ENCODE data around the gene SETD2. TPM values are rescaled to one million over a fixed set of nuclear protein-coding genes. Genes with fewer than 3 reads are reported as not detected.

The SETD2 gene
- total RNA-seq, 1 experiment from 2014 or later, result 47.6 TPM

- no TSS peak for BruUV-seq (replicated peaks)
- Histone ChIP-seq H3K4me3 (ENCODE audit: low read depth, low read length) (peak overlapping the region; percentile 95), H3K27me3 (replicated peaks; ENCODE audit: control insufficient read depth, insufficient read depth, low read length) (no peaks in the 10 kb centered on the region), H3K4me1 (peaks cover 10% of the 10 kb centered on the region; the same call in 1 of the 2 replicates), H3K36me3 (ENCODE audit: control insufficient read depth, insufficient read depth, low read length) (no peaks in the 10 kb centered on the region), H3K9me3 (no peaks in the 10 kb centered on the region)
- POLR2A ChIA-PET, result no interaction called here
- no peak for DNase-seq
- TF ChIP-seq CTCF (IDR thresholded peaks at IDR 0.05; ENCODE audit: insufficient read depth in 1 of 2, low read depth in 1 of 2, low read length in 1 of 2, severe bottlenecking in 1 of 2, unreplicated experiment in 1 of 2), result no peak
- Mint-ChIP-seq H3K27ac (ENCODE audit: unreplicated experiment) (peak overlapping the region; percentile 81), H3K9me3 (ENCODE audit: unreplicated experiment) (no peaks in the 10 kb centered on the region), H3K36me3 (ENCODE audit: insufficient read depth, unreplicated experiment) (peaks cover 13% of the 10 kb centered on the region), H3K4me1 (ENCODE audit: low read depth, unreplicated experiment) (peaks cover 29% of the 10 kb centered on the region), H3K27me3 (ENCODE audit: insufficient read depth, unreplicated experiment) (no peaks in the 10 kb centered on the region), H3K4me3 (ENCODE audit: unreplicated experiment) (peak overlapping the region; percentile 78)
- CTCF ChIA-PET, result no interaction called here
- intact Hi-C loops (cut with micrococcal nuclease; ENCODE audit: unreplicated experiment), result loop anchor here (5.0 kb wide), 1 partner anchor 120 kb away; the partner anchor contains the start of genes KIF9 and KLHL18
These were observed 1.8 kb downstream of the SETD2 start for GRCh38 chr3:47161983-47162696.

DNA sequence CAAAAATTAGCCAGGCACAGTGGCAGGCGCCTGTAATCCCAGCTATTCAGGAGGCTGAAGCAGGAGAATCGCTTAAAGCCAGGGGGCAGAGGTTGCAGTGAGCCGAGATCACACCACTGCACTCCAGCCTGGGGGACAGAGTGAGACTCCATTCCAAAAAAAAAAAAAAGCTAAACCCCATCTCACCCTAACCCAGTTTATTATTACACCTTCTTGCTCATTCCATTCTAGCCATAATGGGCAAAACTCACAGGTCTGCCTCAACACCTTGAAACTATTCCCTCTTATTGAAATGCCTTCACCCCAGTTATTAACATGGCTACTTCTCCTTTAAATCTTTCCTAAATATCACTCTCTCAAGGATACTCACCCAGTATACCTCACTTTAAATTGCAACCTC lies 4.1 kb downstream of the SETD2 start:
- Histone ChIP-seq H3K4me3 (ENCODE audit: low read depth, low read length) (no peak overlapping the region), H3K4me1 (peaks cover 6% of the 10 kb centered on the region; the same call in 1 of the 2 replicates), H3K9me3 (no peaks in the 10 kb centered on the region), H3K27me3 (replicated peaks; ENCODE audit: control insufficient read depth, insufficient read depth, low read length) (no peaks in the 10 kb centered on the region), H3K36me3 (ENCODE audit: control insufficient read depth, insufficient read depth, low read length) (no peaks in the 10 kb centered on the region)
- H3K27ac Mint-ChIP-seq (ENCODE audit: unreplicated experiment), result no peak overlapping the region
- no peaks in the 10 kb centered on the region for H3K27me3 Mint-ChIP-seq (ENCODE audit: insufficient read depth, unreplicated experiment)
- DNase-seq, result no peak
- ChIA-PET CTCF (interaction anchor here (0.5 to 1.0 kb wide), 2 partner anchors 164 to 183 kb away, joined by 3 to 5 read pairs; no protein-coding TSS in a partner anchor), POLR2A (no interaction called here)
- TF ChIP-seq CTCF (IDR thresholded peaks at IDR 0.05; ENCODE audit: insufficient read depth in 1 of 2, low read depth in 1 of 2, low read length in 1 of 2, severe bottlenecking in 1 of 2, unreplicated experiment in 1 of 2), result no peak
- no TSS peak for BruUV-seq (replicated peaks)
- intact Hi-C loops (cut with micrococcal nuclease; ENCODE audit: unreplicated experiment), result loop anchor here (5.0 kb wide), 1 partner anchor 122 kb away; the partner anchor contains the start of genes KIF9 and KLHL18
- H3K36me3 Mint-ChIP-seq (ENCODE audit: insufficient read depth, unreplicated experiment), result peaks cover 13% of the 10 kb centered on the region
- H3K9me3 Mint-ChIP-seq (ENCODE audit: unreplicated experiment), result no peaks in the 10 kb centered on the region
- H3K4me1 Mint-ChIP-seq (ENCODE audit: low read depth, unreplicated experiment), result peaks cover 23% of the 10 kb centered on the region
- no peak overlapping the region for H3K4me3 Mint-ChIP-seq (ENCODE audit: unreplicated experiment)

DNA sequence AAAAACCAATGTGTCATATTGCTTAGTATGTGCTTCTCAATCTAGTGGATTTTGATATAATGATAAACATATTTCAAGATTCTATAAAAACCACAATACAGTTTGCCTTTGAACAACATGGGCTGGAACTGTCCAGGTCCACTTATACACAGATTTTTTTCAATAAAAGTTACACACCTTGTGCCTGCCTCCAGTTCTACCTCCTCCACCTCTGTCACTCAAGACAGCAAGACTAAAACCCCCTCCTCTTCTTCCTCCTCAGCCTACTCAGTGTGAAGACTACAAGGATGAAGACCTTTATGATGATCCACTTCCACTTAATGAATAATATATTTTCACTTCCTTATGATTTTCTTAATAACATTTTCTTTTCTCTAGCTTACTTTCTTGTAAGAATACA lies 5.7 kb downstream of the SETD2 start:
- no peaks in the 10 kb centered on the region for H3K27me3 ChIP-seq (replicated peaks; ENCODE audit: control insufficient read depth, insufficient read depth, low read length)
- Mint-ChIP-seq H3K4me3 (ENCODE audit: unreplicated experiment) (no peak overlapping the region), H3K27ac (ENCODE audit: unreplicated experiment) (no peak overlapping the region), H3K36me3 (ENCODE audit: insufficient read depth, unreplicated experiment) (peaks cover 8% of the 10 kb centered on the region), H3K4me1 (ENCODE audit: low read depth, unreplicated experiment) (peaks cover 23% of the 10 kb centered on the region), H3K9me3 (ENCODE audit: unreplicated experiment) (no peaks in the 10 kb centered on the region), H3K27me3 (ENCODE audit: insufficient read depth, unreplicated experiment) (no peaks in the 10 kb centered on the region)
- ChIA-PET CTCF (no interaction called here), POLR2A (no interaction called here)
- BruUV-seq (replicated peaks), result no TSS peak
- no peak for DNase-seq
- H3K36me3 ChIP-seq (ENCODE audit: control insufficient read depth, insufficient read depth, low read length), result no peaks in the 10 kb centered on the region
- H3K9me3 ChIP-seq, result no peaks in the 10 kb centered on the region
- TF ChIP-seq CTCF (IDR thresholded peaks at IDR 0.05; ENCODE audit: insufficient read depth in 1 of 2, low read depth in 1 of 2, low read length in 1 of 2, severe bottlenecking in 1 of 2, unreplicated experiment in 1 of 2), result no peak
- H3K4me3 ChIP-seq (ENCODE audit: low read depth, low read length), result no peak overlapping the region
- H3K4me1 ChIP-seq, result peaks cover 6% of the 10 kb centered on the region; the same call in 1 of the 2 replicates
- intact Hi-C loops (cut with micrococcal nuclease; ENCODE audit: unreplicated experiment), result no loop called here
